Measurements from ENCODE around the gene BHLHE41. TPM values are rescaled to one million over a fixed set of nuclear protein-coding genes. Genes with fewer than 3 reads are reported as not detected.

Gene BHLHE41
- total RNA-seq, 2 donors from 2014 or later = 0.11 to 3.5 TPM

DNA sequence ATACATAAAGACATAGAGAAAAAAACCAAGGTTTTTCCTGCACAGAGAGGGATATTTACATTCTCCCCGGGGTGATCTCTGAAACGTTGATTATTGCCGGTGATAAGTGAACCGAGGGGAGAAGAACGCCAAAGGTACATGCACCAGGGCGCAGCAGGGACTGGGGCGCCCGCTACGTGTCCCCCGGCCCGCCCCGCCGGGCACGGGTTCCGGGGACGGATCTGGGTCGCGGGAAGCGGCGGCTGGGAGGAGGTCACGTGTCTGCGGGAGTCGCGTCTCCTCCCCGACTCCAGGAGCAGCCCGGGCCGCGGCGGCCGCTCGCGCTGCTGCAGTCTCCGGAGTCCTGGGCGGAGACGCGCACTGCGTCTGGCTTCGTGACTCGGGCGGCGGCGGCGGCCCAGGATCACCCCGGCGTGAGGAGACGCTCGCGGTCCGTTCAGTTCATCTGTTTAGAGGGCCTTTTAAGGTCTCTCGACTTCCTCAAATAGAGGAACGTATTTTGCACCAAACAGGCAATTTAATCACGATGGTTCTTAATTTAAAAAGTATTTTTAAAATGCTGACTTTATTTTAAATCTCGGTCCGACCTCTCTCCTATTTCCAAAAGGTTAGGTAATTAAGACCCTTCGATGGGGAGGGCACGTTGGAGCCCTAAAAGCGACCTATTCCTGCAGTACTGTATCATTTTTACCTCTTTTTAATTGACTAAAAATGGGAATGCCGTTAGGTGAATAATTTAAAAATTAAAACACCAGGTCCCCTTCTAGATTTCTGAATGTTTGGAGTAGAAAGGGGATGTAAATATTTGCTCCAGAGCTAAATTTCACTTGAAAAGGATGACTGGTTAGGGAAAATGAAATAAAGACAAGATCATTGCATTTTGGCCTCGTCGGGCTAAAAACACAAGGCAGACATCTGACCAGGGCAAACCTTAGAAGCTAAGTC is 1.8 kb upstream of the BHLHE41 start:
- no peak overlapping the region for H3K27ac ChIP-seq (ENCODE audit: low read depth, low read length)
- peak overlapping the region; percentile 89 for H3K4me3 ChIP-seq (ENCODE audit: low read length)
- peak overlapping the region; percentile 1 for H3K9ac ChIP-seq (ENCODE audit: extremely low read depth, low read length, poor library complexity, severe bottlenecking)
- Mint-ChIP-seq H3K4me1 (peaks cover 23% of the 10 kb centered on the region), H3K36me3 (ENCODE audit: low read depth) (no peaks in the 10 kb centered on the region), H3K9me3 (no peaks in the 10 kb centered on the region), H3K27ac (no peak overlapping the region), H3K27me3 (ENCODE audit: insufficient read depth) (peaks cover 94% of the 10 kb centered on the region), H3K4me3 (peak overlapping the region; percentile 62)
- peaks cover 97% of the 10 kb centered on the region for H3K27me3 ChIP-seq (ENCODE audit: control insufficient read depth, insufficient read depth, low read length, poor library complexity, severe bottlenecking)
- 3 to 5% methylated on average over 30 to 59 of the region's 60 CpGs for WGBS, 2 experiments (ENCODE audit: insufficient coverage in 1 of 2, insufficient read length in 1 of 2)
- DNase-seq = peak; percentile 96
- H3K4me1 ChIP-seq (ENCODE audit: control insufficient read depth, insufficient read depth, low read length) = peaks cover 4% of the 10 kb centered on the region
- H3K9me3 ChIP-seq (ENCODE audit: control insufficient read depth, low read length) = no peaks in the 10 kb centered on the region
- TF ChIP-seq, protein P1, sequence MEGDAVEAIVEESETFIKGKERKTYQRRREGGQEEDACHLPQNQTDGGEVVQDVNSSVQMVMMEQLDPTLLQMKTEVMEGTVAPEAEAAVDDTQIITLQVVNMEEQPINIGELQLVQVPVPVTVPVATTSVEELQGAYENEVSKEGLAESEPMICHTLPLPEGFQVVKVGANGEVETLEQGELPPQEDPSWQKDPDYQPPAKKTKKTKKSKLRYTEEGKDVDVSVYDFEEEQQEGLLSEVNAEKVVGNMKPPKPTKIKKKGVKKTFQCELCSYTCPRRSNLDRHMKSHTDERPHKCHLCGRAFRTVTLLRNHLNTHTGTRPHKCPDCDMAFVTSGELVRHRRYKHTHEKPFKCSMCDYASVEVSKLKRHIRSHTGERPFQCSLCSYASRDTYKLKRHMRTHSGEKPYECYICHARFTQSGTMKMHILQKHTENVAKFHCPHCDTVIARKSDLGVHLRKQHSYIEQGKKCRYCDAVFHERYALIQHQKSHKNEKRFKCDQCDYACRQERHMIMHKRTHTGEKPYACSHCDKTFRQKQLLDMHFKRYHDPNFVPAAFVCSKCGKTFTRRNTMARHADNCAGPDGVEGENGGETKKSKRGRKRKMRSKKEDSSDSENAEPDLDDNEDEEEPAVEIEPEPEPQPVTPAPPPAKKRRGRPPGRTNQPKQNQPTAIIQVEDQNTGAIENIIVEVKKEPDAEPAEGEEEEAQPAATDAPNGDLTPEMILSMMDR (conservative IDR thresholded peaks at IDR 0.05) = no peak
- no peaks in the 10 kb centered on the region for H3K36me3 ChIP-seq (ENCODE audit: control insufficient read depth, insufficient read depth, low read length)

GRCh38 chr12:26125400-26126339 is 833 bp upstream of the BHLHE41 start:
- peak overlapping the region; percentile 8 for H3K9ac ChIP-seq (ENCODE audit: extremely low read depth, low read length, poor library complexity, severe bottlenecking)
- peak overlapping the region; percentile 76 for H3K27ac Mint-ChIP-seq

More at GRCh38 chr12:26125400-26126339, 833 bp upstream of the BHLHE41 start:
- Histone ChIP-seq H3K27me3 (ENCODE audit: control insufficient read depth, insufficient read depth, low read length, poor library complexity, severe bottlenecking) (peaks cover 97% of the 10 kb centered on the region), H3K4me1 (ENCODE audit: control insufficient read depth, insufficient read depth, low read length) (peaks cover 4% of the 10 kb centered on the region), H3K4me3 (ENCODE audit: low read length) (peak overlapping the region; percentile 89), H3K27ac (ENCODE audit: low read depth, low read length) (no peak overlapping the region), H3K9me3 (ENCODE audit: control insufficient read depth, low read length) (no peaks in the 10 kb centered on the region), H3K36me3 (ENCODE audit: control insufficient read depth, insufficient read depth, low read length) (no peaks in the 10 kb centered on the region)
- Mint-ChIP-seq H3K4me3 (peak overlapping the region; percentile 62), H3K27me3 (ENCODE audit: insufficient read depth) (peaks cover 94% of the 10 kb centered on the region), H3K4me1 (peaks cover 31% of the 10 kb centered on the region), H3K9me3 (no peaks in the 10 kb centered on the region), H3K36me3 (ENCODE audit: low read depth) (no peaks in the 10 kb centered on the region)
- DNase-seq = peak; percentile 94
- 0% methylated on average over 28 to 66 of the region's 66 CpGs for WGBS, 2 experiments (ENCODE audit: insufficient coverage in 1 of 2, insufficient read length in 1 of 2)
- TF ChIP-seq, protein P1 (conservative IDR thresholded peaks at IDR 0.05) = no peak

Data from endodermal cell (in vitro differentiated cells).